WTC11 (cell line): Measurements from ENCODE around the gene EWSR1. TPM values are rescaled to one million over a fixed set of nuclear protein-coding genes. Genes with fewer than 3 reads are reported as not detected.
A peak's percentile ranks its signal among the peaks of the same experiment; 100 is the strongest.

ENCODE experiments used
- ATAC-seq: fragments of 200-7000 bp; cut with Tn5 transposase; 2 replicates; pipeline ENCODE4 v1.10.0; 2021; ENCODE audit warnings: mild to moderate bottlenecking, moderate library complexity
- CTCF ChIA-PET: fragments of 300-600 bp; sonication (Branson Sonifier 250); formaldehyde crosslinking; loops from one replicate; lab custom pipeline; 2021; ENCODE audit warnings: antibody characterized with exemption; lab: Charles Lee
- POLR2A ChIA-PET: fragments of 350-600 bp; sonication (Branson Sonifier 250); formaldehyde crosslinking; loops from one replicate; lab custom pipeline; 2021; ENCODE audit warnings: antibody characterized with exemption; lab: Charles Lee
- DNase-seq: peaks from one replicate; pipeline ENCODE4 v3.0.0; 2021; ENCODE audit warnings: low spot score
- H3K27ac Mint-ChIP-seq: 2 replicates; pipeline ENCODE4 v1.8.0; 2021; ENCODE audit warnings: mixed read lengths
- H3K27me3 Mint-ChIP-seq: 2 replicates; pipeline ENCODE4 v1.8.0; 2021; ENCODE audit warnings: low read depth, mild to moderate bottlenecking, moderate library complexity, mixed read lengths
- H3K36me3 Mint-ChIP-seq: 2 replicates; pipeline ENCODE4 v1.8.0; 2021; ENCODE audit warnings: mixed read lengths
- H3K4me1 Mint-ChIP-seq: 2 replicates; pipeline ENCODE4 v1.8.0; 2022; ENCODE audit warnings: mixed read lengths
- H3K4me3 Mint-ChIP-seq: 2 replicates; pipeline ENCODE4 v1.8.0; 2021; ENCODE audit warnings: mild to moderate bottlenecking, moderate library complexity, mixed read lengths
- H3K9me3 Mint-ChIP-seq: 2 replicates; pipeline ENCODE4 v1.8.0; 2021; ENCODE audit warnings: mixed read lengths
- ESRRA ChIP-seq: sonication (generic); formaldehyde crosslinking; IDR thresholded peaks from 2 replicates; pipeline ENCODE4 v1.8.1; 2022; ENCODE audit warnings: mild to moderate bottlenecking, missing genetic modification reagents, borderline replicate concordance
- ETV6 ChIP-seq: sonication (generic); formaldehyde crosslinking; IDR thresholded peaks from 2 replicates; pipeline ENCODE4 v1.8.1; 2022; ENCODE audit warnings: mild to moderate bottlenecking, missing genetic modification reagents
- FOXJ3 ChIP-seq: sonication (generic); formaldehyde crosslinking; IDR thresholded peaks from 2 replicates; pipeline ENCODE4 v1.9.0; 2021; ENCODE audit warnings: missing genetic modification reagents, mild to moderate bottlenecking, borderline replicate concordance
- FOXP1 ChIP-seq: sonication (generic); formaldehyde crosslinking; IDR thresholded peaks from 2 replicates; pipeline ENCODE4 v1.8.0; 2022; ENCODE audit warnings: missing genetic modification reagents, mild to moderate bottlenecking, moderate library complexity, borderline replicate concordance
- JAZF1 ChIP-seq: fragments of 250-450 bp; sonication (Bioruptor Pico); IDR thresholded peaks from 2 replicates; pipeline ENCODE4 v1.9.0; 2021; ENCODE audit warnings: moderate library complexity, mild to moderate bottlenecking, inconsistent platforms
- MAX ChIP-seq: sonication (generic); formaldehyde crosslinking; IDR thresholded peaks from 2 replicates; pipeline ENCODE4 v1.8.0; 2022; ENCODE audit warnings: mild to moderate bottlenecking, missing genetic modification reagents
- NFATC4 ChIP-seq: fragments of 250-450 bp; sonication (Bioruptor Pico); IDR thresholded peaks from 2 replicates; pipeline ENCODE4 v1.9.0; 2021; ENCODE audit warnings: mild to moderate bottlenecking
- RELA ChIP-seq: sonication (generic); formaldehyde crosslinking; IDR thresholded peaks from 2 replicates; pipeline ENCODE4 v1.8.1; 2022; ENCODE audit warnings: missing genetic modification reagents, mild to moderate bottlenecking, borderline replicate concordance
- STAT6 ChIP-seq: sonication (generic); formaldehyde crosslinking; conservative IDR thresholded peaks from 2 replicates; pipeline ENCODE4 v1.8.1; 2023; ENCODE audit warnings: mild to moderate bottlenecking, low read depth, missing genetic modification reagents, moderate library complexity
- TEAD1 ChIP-seq: sonication (generic); formaldehyde crosslinking; IDR thresholded peaks from 2 replicates; pipeline ENCODE4 v1.8.0; 2022; ENCODE audit warnings: mild to moderate bottlenecking, missing genetic modification reagents
- USF2 ChIP-seq: sonication (generic); formaldehyde crosslinking; IDR thresholded peaks from 2 replicates; pipeline ENCODE4 v1.8.1; 2023; ENCODE audit warnings: mild to moderate bottlenecking, missing genetic modification reagents, moderate library complexity
- ZNF416 ChIP-seq: fragments of 250-450 bp; sonication (Bioruptor Pico); IDR thresholded peaks from 2 replicates; pipeline ENCODE4 v1.9.0; 2021; ENCODE audit warnings: mild to moderate bottlenecking, inconsistent platforms
- ZNF423 ChIP-seq: fragments of 250-450 bp; sonication (Bioruptor Pico); IDR thresholded peaks from 2 replicates; pipeline ENCODE4 v2.1.2; 2022; ENCODE audit warnings: mild to moderate bottlenecking, moderate library complexity
- total RNA-seq: library from RNA; stranded (reverse); gene quantifications from 3 replicates; pipeline ENCODE4 v1.2.3, GENCODE V29; 2021
- TF ChIP-seq, protein P1 (sequence below): fragments of 200-600 bp; IDR thresholded peaks from 2 replicates; pipeline ENCODE4 v1.8.0; 2022; ENCODE audit warnings: antibody characterized with exemption
- TF ChIP-seq, protein P2 (sequence below): fragments of 250-450 bp; sonication (Bioruptor Pico); IDR thresholded peaks from 2 replicates; pipeline ENCODE4 v1.9.0; 2021; ENCODE audit warnings: mild to moderate bottlenecking
- TF ChIP-seq, protein P3 (sequence below): sonication (generic); formaldehyde crosslinking; IDR thresholded peaks from 2 replicates; pipeline ENCODE4 v1.8.1; 2023; ENCODE audit warnings: mild to moderate bottlenecking, missing genetic modification reagents, moderate library complexity

Gene EWSR1
- total RNA-seq, 1 experiment from 2014 or later: 377 TPM

DNA sequence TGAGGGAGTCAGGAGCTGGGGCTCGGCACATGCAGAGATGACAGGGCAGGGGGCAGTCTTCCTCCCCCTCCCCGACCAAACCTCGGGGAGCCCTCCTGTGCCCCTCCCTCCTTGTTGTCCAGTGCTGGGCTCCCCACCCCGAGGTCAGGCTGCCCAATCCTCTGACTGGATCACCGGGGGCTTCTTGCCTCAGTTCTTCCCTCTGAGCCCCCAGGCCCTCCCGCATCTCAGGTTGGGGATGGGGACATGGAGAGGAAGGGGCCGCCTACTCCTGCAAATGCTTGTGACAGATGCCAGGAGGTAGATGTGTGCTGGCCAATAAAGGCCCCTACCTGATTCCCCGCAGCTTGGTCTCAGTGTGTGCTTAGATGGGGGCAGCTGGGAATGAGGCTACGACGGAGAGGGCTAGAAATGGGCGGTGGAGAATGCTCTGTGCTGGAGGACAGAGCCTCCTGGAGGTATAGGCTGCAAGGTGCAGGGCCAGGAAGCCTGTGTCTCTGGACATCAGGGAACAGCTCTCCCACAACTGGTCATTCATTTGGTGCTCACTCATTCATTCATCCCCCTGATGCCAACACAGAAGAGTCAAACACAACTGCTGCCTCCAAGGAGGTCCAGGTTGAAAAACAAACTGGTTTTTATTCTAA is 8.7 kb upstream of the EWSR1 start:
- TF ChIP-seq MAX (CRISPR knock-in tag) (no peak), FOXJ3 (CRISPR knock-in tag) (no peak), TEAD1 (CRISPR knock-in tag) (no peak)
- Mint-ChIP-seq H3K27ac (0 out of 2 replicates have a peak overlapping the region, but pooled peaks have one; percentile 25), H3K36me3 (peaks cover 3% of the 10 kb centered on the region; the same call in 1 of the 2 replicates), H3K4me3 (no peak overlapping the region), H3K4me1 (no peaks in the 10 kb centered on the region), H3K27me3 (no peaks in the 10 kb centered on the region), H3K9me3 (no peaks in the 10 kb centered on the region)
- DNase-seq (peak; percentile 39), ATAC-seq (peak; percentile 80)
- ChIA-PET POLR2A (no interaction called here), CTCF (interaction anchor here (0.6 to 9.0 kb wide), 16 partner anchors 8 to 1158 kb away, joined by 3 to 52 read pairs (median 4); partner anchors contain the start of genes EWSR1, RHBDD3 and THOC5)

DNA sequence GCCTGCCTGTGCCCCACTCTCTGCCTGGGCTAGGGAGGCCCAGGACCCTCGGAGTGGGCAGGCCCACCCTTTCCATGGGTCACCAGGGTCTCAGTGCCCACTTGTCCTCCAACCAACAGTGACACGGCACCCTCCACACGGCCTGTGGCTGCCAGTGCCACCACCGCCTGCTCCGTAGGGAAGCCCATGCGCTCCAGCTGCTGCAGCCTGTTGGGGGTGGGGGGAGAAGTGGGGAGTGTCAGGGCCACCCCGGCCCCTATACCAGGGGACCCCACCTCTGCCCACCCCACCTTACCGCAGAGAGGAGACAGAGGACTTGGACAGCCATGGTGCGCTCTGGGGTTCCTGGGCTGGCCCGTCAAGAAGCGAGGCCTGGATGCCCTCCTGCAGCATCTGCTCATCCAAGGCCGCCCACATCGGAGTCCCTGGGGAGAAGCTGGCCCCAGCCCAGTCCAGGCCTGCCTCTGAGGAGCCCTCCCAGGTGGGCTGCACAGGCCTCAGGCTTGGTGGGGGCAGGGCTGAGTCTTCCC is 8.0 kb upstream of the EWSR1 start:
- CTCF ChIA-PET: interaction anchor here (0.6 to 9.0 kb wide), 15 partner anchors 8 to 1158 kb away, joined by 3 to 52 read pairs (median 4); partner anchors contain the start of genes EWSR1, RHBDD3 and THOC5
- Mint-ChIP-seq H3K4me1 (no peaks in the 10 kb centered on the region), H3K4me3 (no peak overlapping the region), H3K9me3 (no peaks in the 10 kb centered on the region), H3K36me3 (peaks cover 3% of the 10 kb centered on the region; the same call in 1 of the 2 replicates), H3K27ac (no peak overlapping the region), H3K27me3 (no peaks in the 10 kb centered on the region)
- TF ChIP-seq MAX (CRISPR knock-in tag) (no peak), ESRRA (CRISPR knock-in tag) (no peak), USF2 (CRISPR knock-in tag) (no peak)
- TF ChIP-seq, protein P1, sequence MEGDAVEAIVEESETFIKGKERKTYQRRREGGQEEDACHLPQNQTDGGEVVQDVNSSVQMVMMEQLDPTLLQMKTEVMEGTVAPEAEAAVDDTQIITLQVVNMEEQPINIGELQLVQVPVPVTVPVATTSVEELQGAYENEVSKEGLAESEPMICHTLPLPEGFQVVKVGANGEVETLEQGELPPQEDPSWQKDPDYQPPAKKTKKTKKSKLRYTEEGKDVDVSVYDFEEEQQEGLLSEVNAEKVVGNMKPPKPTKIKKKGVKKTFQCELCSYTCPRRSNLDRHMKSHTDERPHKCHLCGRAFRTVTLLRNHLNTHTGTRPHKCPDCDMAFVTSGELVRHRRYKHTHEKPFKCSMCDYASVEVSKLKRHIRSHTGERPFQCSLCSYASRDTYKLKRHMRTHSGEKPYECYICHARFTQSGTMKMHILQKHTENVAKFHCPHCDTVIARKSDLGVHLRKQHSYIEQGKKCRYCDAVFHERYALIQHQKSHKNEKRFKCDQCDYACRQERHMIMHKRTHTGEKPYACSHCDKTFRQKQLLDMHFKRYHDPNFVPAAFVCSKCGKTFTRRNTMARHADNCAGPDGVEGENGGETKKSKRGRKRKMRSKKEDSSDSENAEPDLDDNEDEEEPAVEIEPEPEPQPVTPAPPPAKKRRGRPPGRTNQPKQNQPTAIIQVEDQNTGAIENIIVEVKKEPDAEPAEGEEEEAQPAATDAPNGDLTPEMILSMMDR: no peak
- ATAC-seq: no peak
- DNase-seq: no peak
- POLR2A ChIA-PET: interaction anchor here (0.6 kb wide), 1 partner anchor 179 kb away, joined by 3 read pairs; no protein-coding TSS in a partner anchor

DNA sequence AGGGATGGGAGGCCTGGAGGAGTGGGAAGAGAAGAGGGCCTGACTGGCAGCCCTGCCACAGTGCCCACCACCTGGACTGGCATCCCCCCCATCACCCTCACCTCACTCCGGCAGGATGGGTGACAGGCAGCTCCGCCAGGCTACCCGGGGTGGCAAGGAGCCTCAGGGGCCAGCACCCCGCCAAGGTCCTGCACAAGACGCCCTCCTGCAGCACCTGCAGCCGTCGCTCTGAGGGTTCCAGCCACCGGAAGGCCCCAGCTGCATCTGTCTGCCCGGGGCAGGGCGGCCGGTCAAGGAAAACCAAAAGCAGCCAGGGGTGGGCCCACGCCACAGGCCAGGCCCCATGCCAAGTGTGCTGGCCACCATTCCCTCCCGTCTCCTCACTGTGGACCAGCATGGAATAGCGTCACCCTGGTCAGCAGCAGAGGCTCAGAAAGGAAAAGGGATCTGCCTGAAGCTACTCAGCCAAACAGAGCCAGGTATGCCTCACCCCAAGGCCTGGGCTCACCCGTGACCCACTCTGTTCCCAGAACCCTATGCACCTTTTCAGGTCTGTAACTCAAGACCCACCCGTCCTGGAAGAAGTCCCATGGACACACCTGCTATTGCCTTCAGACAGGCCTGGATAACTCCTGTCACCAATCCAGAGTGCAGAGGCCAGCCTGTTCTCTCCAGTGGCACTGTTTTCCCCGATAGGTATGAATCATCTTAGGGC is 7.3 kb upstream of the EWSR1 start:
- no peak for TF ChIP-seq STAT6 (CRISPR knock-in tag)
- TF ChIP-seq, protein P2, sequence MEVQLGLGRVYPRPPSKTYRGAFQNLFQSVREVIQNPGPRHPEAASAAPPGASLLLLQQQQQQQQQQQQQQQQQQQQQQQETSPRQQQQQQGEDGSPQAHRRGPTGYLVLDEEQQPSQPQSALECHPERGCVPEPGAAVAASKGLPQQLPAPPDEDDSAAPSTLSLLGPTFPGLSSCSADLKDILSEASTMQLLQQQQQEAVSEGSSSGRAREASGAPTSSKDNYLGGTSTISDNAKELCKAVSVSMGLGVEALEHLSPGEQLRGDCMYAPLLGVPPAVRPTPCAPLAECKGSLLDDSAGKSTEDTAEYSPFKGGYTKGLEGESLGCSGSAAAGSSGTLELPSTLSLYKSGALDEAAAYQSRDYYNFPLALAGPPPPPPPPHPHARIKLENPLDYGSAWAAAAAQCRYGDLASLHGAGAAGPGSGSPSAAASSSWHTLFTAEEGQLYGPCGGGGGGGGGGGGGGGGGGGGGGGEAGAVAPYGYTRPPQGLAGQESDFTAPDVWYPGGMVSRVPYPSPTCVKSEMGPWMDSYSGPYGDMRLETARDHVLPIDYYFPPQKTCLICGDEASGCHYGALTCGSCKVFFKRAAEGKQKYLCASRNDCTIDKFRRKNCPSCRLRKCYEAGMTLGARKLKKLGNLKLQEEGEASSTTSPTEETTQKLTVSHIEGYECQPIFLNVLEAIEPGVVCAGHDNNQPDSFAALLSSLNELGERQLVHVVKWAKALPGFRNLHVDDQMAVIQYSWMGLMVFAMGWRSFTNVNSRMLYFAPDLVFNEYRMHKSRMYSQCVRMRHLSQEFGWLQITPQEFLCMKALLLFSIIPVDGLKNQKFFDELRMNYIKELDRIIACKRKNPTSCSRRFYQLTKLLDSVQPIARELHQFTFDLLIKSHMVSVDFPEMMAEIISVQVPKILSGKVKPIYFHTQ: no peak
- TF ChIP-seq ETV6 (CRISPR knock-in tag): no peak
- TF ChIP-seq FOXP1 (CRISPR knock-in tag): no peak
- TF ChIP-seq ZNF416 (CRISPR knock-in tag): no peak
- no peak for TF ChIP-seq MAX (CRISPR knock-in tag)
- TF ChIP-seq ZNF423 (CRISPR knock-in tag): no peak
- TF ChIP-seq RELA (CRISPR knock-in tag): no peak
- no peak for TF ChIP-seq NFATC4 (CRISPR knock-in tag)
- TF ChIP-seq JAZF1: no peak
- TF ChIP-seq, protein P3, sequence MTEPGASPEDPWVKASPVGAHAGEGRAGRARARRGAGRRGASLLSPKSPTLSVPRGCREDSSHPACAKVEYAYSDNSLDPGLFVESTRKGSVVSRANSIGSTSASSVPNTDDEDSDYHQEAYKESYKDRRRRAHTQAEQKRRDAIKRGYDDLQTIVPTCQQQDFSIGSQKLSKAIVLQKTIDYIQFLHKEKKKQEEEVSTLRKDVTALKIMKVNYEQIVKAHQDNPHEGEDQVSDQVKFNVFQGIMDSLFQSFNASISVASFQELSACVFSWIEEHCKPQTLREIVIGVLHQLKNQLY (CRISPR knock-in tag): no peak
- H3K27me3 Mint-ChIP-seq: no peaks in the 10 kb centered on the region
- ATAC-seq: no peak
- CTCF ChIA-PET: interaction anchor here (0.8 to 9.0 kb wide), 3 partner anchors 15 to 106 kb away, joined by 3 to 52 read pairs (median 7); partner anchors contain the start of gene EMID1
- H3K9me3 Mint-ChIP-seq: no peaks in the 10 kb centered on the region
- H3K27ac Mint-ChIP-seq: peak overlapping the region; percentile 63
- no peak for DNase-seq
- POLR2A ChIA-PET: no interaction called here
- H3K4me1 Mint-ChIP-seq: no peaks in the 10 kb centered on the region
- H3K4me3 Mint-ChIP-seq: no peak overlapping the region
- peaks cover 3% of the 10 kb centered on the region; the same call in 1 of the 2 replicates for H3K36me3 Mint-ChIP-seq
